HTERT RPE-1 (cell line): Measurements from ENCODE around the gene GNPTAB.
"Not testable (repeated sequence)": the region's sequence is repeated elsewhere in the genome, so short reads cannot be mapped to it uniquely, and the experiment has no call there.

Experiments used
- in situ Hi-C: fragments of 300-500 bp; cut with MboI; formaldehyde crosslinking; loops from 4 replicates; pipeline ENCODE4 v1.14.3; 2020; ENCODE audit warnings: low sequenced_read_pairs

GNPTAB gene

GRCh38 chr12:101854747-101855146 is 24.0 kb upstream of the GNPTAB start:
- in situ Hi-C loops: no loop called here

- in situ Hi-C loops: no loop called here
Measured at GRCh38 chr12:101852998-101853397, 22.2 kb upstream of the GNPTAB start.

- in situ Hi-C loops: no loop called here
Measured at GRCh38 chr12:101850199-101850598, 19.4 kb upstream of the GNPTAB start.

- in situ Hi-C loops: no loop called here
Measured at GRCh38 chr12:101847325-101847724, 16.6 kb upstream of the GNPTAB start.

- in situ Hi-C loops: no loop called here
Measured at GRCh38 chr12:101845137-101845711, 14.5 kb upstream of the GNPTAB start.

- in situ Hi-C loops: no loop called here
Measured at GRCh38 chr12:101841069-101841468, 10.3 kb upstream of the GNPTAB start.

GRCh38 chr12:101839324-101840283 is 8.8 kb upstream of the GNPTAB start:
- in situ Hi-C loops: no loop called here

- in situ Hi-C loops: no loop called here
Measured at GRCh38 chr12:101838628-101839323, 8.0 kb upstream of the GNPTAB start.

- in situ Hi-C loops: no loop called here
Measured at GRCh38 chr12:101832030-101832429, 1.3 kb upstream of the GNPTAB start.

- in situ Hi-C loops: no loop called here
Measured at GRCh38 chr12:101829639-101830366, 956 bp downstream of the GNPTAB start.

- in situ Hi-C loops: no loop called here
Measured at GRCh38 chr12:101828463-101829196, 2.1 kb downstream of the GNPTAB start.

GRCh38 chr12:101826766-101827368 is 3.9 kb downstream of the GNPTAB start:
- in situ Hi-C loops: no loop called here

- in situ Hi-C loops: no loop called here
Measured at GRCh38 chr12:101824831-101825230, 5.9 kb downstream of the GNPTAB start.

- in situ Hi-C loops: no loop called here
Measured at GRCh38 chr12:101823891-101824290, 6.9 kb downstream of the GNPTAB start.

- in situ Hi-C loops: no loop called here
Measured at GRCh38 chr12:101823039-101823438, 7.7 kb downstream of the GNPTAB start.

- in situ Hi-C loops: no loop called here
Measured at GRCh38 chr12:101819467-101819866, 11.3 kb downstream of the GNPTAB start.

GRCh38 chr12:101818689-101819088 is 12.1 kb downstream of the GNPTAB start:
- in situ Hi-C loops: not testable (repeated sequence)

- in situ Hi-C loops: no loop called here
Measured at GRCh38 chr12:101813117-101813516, 17.6 kb downstream of the GNPTAB start.

- in situ Hi-C loops: not testable (repeated sequence)
Measured at GRCh38 chr12:101812716-101813115, 18.0 kb downstream of the GNPTAB start.

GRCh38 chr12:101811342-101811741 is 19.4 kb downstream of the GNPTAB start:
- in situ Hi-C loops: not testable (repeated sequence)
